H9 (cell line): ENCODE results near the gene NKIRAS1. TPM values are rescaled to one million over a fixed set of nuclear protein-coding genes. Genes with fewer than 3 reads are reported as not detected.

Experiments
- DNase-seq: peaks from one replicate; pipeline ENCODE4 v3.0.0-alpha.2; 2017
- H2AFZ ChIP-seq: one replicate; pipeline ENCODE4 v1.6.1; 2013; ENCODE audit warnings: mild to moderate bottlenecking, low read length, control low read depth, moderate library complexity
- H2AK5ac ChIP-seq: 2 replicates; pipeline ENCODE4 v1.6.1; 2013; ENCODE audit warnings: low read length, control low read depth, mixed read lengths; ENCODE audit not compliant: insufficient read length
- H2BK120ac ChIP-seq: one replicate; pipeline ENCODE4 v1.6.1; 2013; ENCODE audit warnings: low read depth, mild to moderate bottlenecking, low read length, control low read depth, inconsistent platforms; ENCODE audit not compliant: poor library complexity, severe bottlenecking
- H2BK12ac ChIP-seq: 2 replicates; pipeline ENCODE4 v1.6.1; 2013; ENCODE audit warnings: low read length, control low read depth, mixed read lengths, low read depth; ENCODE audit not compliant: insufficient read length
- H2BK15ac ChIP-seq: 2 replicates; pipeline ENCODE4 v1.6.1; 2013; ENCODE audit warnings: low read depth, low read length, control low read depth
- H2BK20ac ChIP-seq: one replicate; pipeline ENCODE4 v1.6.1; 2013; ENCODE audit warnings: low read depth, mild to moderate bottlenecking, low read length, control low read depth, inconsistent platforms; ENCODE audit not compliant: poor library complexity, severe bottlenecking
- H2BK5ac ChIP-seq: 2 replicates; pipeline ENCODE4 v1.6.1; 2013; ENCODE audit warnings: low read length, control low read depth, mixed read lengths; ENCODE audit not compliant: insufficient read length
- H3K14ac ChIP-seq: 2 replicates; pipeline ENCODE4 v1.6.1; 2013; ENCODE audit warnings: low read length, control low read depth; ENCODE audit not compliant: insufficient read depth
- H3K18ac ChIP-seq: 2 replicates; pipeline ENCODE4 v1.6.1; 2013; ENCODE audit warnings: low read depth, mild to moderate bottlenecking, mixed read lengths, low read length, control low read depth; ENCODE audit not compliant: insufficient read length
- H3K23ac ChIP-seq: 2 replicates; pipeline ENCODE4 v1.6.1; 2013; ENCODE audit warnings: low read length, control low read depth, mixed read lengths, low read depth; ENCODE audit not compliant: insufficient read length
- H3K23me2 ChIP-seq: 2 replicates; pipeline ENCODE4 v1.6.1; 2013; ENCODE audit warnings: low read depth, mild to moderate bottlenecking, mixed read lengths, low read length, control low read depth; ENCODE audit not compliant: insufficient read length, poor library complexity, severe bottlenecking
- H3K27ac ChIP-seq: 2 replicates; pipeline ENCODE4 v1.5.1; 2013; ENCODE audit warnings: low read length, control low read depth, mixed read lengths, low read depth; ENCODE audit not compliant: insufficient read length
- H3K27me3 ChIP-seq: 2 replicates; pipeline ENCODE4 v1.6.1; 2013; ENCODE audit warnings: low read length, control low read depth, inconsistent platforms; ENCODE audit not compliant: insufficient read depth
- H3K4ac ChIP-seq: 2 replicates; pipeline ENCODE4 v1.6.1; 2013; ENCODE audit warnings: low read depth, mild to moderate bottlenecking, control low read depth, inconsistent platforms, low read length, moderate library complexity
- H3K4me1 ChIP-seq: 2 replicates; pipeline ENCODE4 v1.6.1; 2013; ENCODE audit warnings: low read length, control low read depth, inconsistent platforms; ENCODE audit not compliant: insufficient read depth
- H3K4me2 ChIP-seq: 2 replicates; pipeline ENCODE4 v1.6.1; 2013; ENCODE audit warnings: low read length, control low read depth, mixed read lengths; ENCODE audit not compliant: insufficient read length, insufficient read depth
- H3K56ac ChIP-seq: 2 replicates; pipeline ENCODE4 v1.6.1; 2013; ENCODE audit warnings: low read depth, mild to moderate bottlenecking, mixed read lengths, low read length, control low read depth; ENCODE audit not compliant: insufficient read length
- H3K79me1 ChIP-seq: 2 replicates; pipeline ENCODE4 v1.6.1; 2013; ENCODE audit warnings: low read depth, mild to moderate bottlenecking, moderate library complexity, low read length, control low read depth, inconsistent platforms; ENCODE audit not compliant: insufficient read depth, poor library complexity, severe bottlenecking
- H3K79me2 ChIP-seq: 2 replicates; pipeline ENCODE4 v1.6.1; 2013; ENCODE audit warnings: low read length, control low read depth, inconsistent platforms; ENCODE audit not compliant: insufficient read depth
- H3K9ac ChIP-seq: 2 replicates; pipeline ENCODE4 v1.6.1; 2013; ENCODE audit warnings: low read length, control low read depth, mixed read lengths; ENCODE audit not compliant: insufficient read length; ENCODE audit errors: extremely low read depth
- H3K9me3 ChIP-seq: one replicate; pipeline ENCODE4 v1.6.1; 2013; ENCODE audit warnings: low read depth, low read length, inconsistent platforms; ENCODE audit not compliant: control insufficient read depth
- H3T11ph ChIP-seq: one replicate; pipeline ENCODE4 v1.6.1; 2013; ENCODE audit warnings: mild to moderate bottlenecking, low read length, control low read depth, inconsistent platforms
- H4K20me1 ChIP-seq: one replicate; pipeline ENCODE4 v1.6.1; 2013; ENCODE audit not compliant: control insufficient read depth, insufficient read length, insufficient read depth
- H4K5ac ChIP-seq: 2 replicates; pipeline ENCODE4 v1.6.1; 2013; ENCODE audit warnings: low read depth, mild to moderate bottlenecking, mixed read lengths, low read length, control low read depth; ENCODE audit not compliant: insufficient read length
- H4K8ac ChIP-seq: replicated peaks from 2 replicates; pipeline ENCODE4 v1.6.1; 2013; ENCODE audit warnings: low read length, control low read depth, mixed read lengths, low read depth; ENCODE audit not compliant: insufficient read length
- H4K91ac ChIP-seq: 2 replicates; pipeline ENCODE4 v1.6.1; 2013; ENCODE audit warnings: low read depth, mild to moderate bottlenecking, moderate library complexity, mixed read lengths, low read length, control low read depth; ENCODE audit not compliant: insufficient read length
- H3K27ac Mint-ChIP-seq, 3 experiments: 2 replicates in 2 of 3; 3 replicates in 1 of 3; pipeline ENCODE4 v1.8.0; 2020 to 2021; ENCODE audit warnings: mixed read lengths in 3 of 3, mild to moderate bottlenecking in 1 of 3, moderate library complexity in 1 of 3
- H3K27me3 Mint-ChIP-seq: 2 replicates; pipeline ENCODE4 v1.8.0; 2021; ENCODE audit warnings: low read depth, mild to moderate bottlenecking, moderate library complexity, mixed read lengths
- H3K36me3 Mint-ChIP-seq, 3 experiments: 2 replicates in 2 of 3; 3 replicates in 1 of 3; pipeline ENCODE4 v1.8.0; 2020 to 2021; ENCODE audit warnings: low read depth in 3 of 3, mixed read lengths in 3 of 3; ENCODE audit not compliant: insufficient read depth in 1 of 3
- H3K4me1 Mint-ChIP-seq, 2 experiments: 2 replicates each; pipeline ENCODE4 v1.8.0; 2020; ENCODE audit warnings: mixed read lengths in 2 of 2
- H3K4me3 Mint-ChIP-seq, 2 experiments: 2 replicates in 1 of 2; 3 replicates in 1 of 2; pipeline ENCODE4 v1.8.0; 2020 to 2021; ENCODE audit warnings: mild to moderate bottlenecking in 2 of 2, mixed read lengths in 2 of 2, moderate library complexity in 1 of 2
- H3K9me3 Mint-ChIP-seq, 2 experiments: 2 replicates in 1 of 2; 3 replicates in 1 of 2; pipeline ENCODE4 v1.8.0; 2020; ENCODE audit warnings: mild to moderate bottlenecking in 2 of 2, mixed read lengths in 2 of 2, moderate library complexity in 1 of 2
- total RNA-seq: library from RNA; stranded (reverse); gene quantifications from 2 replicates; pipeline ENCODE4 v1.2.1, GENCODE V29; 2021
- TF ChIP-seq, protein P1 (sequence below): fragments of 200-600 bp; sonication (generic); conservative IDR thresholded peaks from 3 replicates; pipeline ENCODE4 v1.8.0; 2021; ENCODE audit warnings: antibody characterized with exemption, mild to moderate bottlenecking

Gene NKIRAS1
- total RNA-seq, 1 experiment from 2014 or later, result 6.1 TPM

DNA sequence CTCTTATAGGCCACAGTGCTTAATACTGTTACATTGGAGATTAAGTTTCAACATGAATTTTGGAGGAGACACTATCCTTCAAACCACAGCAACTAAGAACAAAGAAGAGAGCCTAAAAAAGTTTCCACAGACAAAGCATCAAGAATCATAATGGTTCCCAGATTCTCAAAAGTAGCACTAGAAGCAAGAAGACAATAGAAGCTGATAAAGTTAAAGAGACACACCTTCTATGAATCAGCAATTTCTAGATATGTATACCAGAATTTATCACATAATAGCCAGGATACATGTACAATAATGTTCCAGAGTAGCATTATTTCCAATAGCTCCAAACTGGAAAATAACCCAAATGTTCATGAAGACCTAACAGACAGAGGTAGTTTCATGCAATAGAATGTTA lies 12.2 kb downstream of the NKIRAS1 start:
- Histone ChIP-seq H2BK5ac (no peak overlapping the region), H3K23ac (no peak overlapping the region), H3K9ac (no peak overlapping the region), H3K9me3 (no peaks in the 10 kb centered on the region), H2BK120ac (no peak overlapping the region), H4K20me1 (no peaks in the 10 kb centered on the region), H3T11ph (no peak overlapping the region), H3K18ac (no peak overlapping the region), H2BK15ac (no peak overlapping the region), H2BK20ac (no peak overlapping the region), H3K4me1 (no peaks in the 10 kb centered on the region), H3K4me2 (no peak overlapping the region), H4K5ac (no peak overlapping the region), H3K27ac (no peak overlapping the region), H3K56ac (no peak overlapping the region), H4K91ac (no peak overlapping the region), H2BK12ac (no peak overlapping the region), H3K27me3 (no peaks in the 10 kb centered on the region), H3K4ac (no peak overlapping the region), H4K8ac (no peak overlapping the region), H3K14ac (no peak overlapping the region), H3K79me1 (no peaks in the 10 kb centered on the region), H2AK5ac (no peak overlapping the region), H2AFZ (no peak overlapping the region), H3K79me2 (no peaks in the 10 kb centered on the region), H3K23me2 (no peaks in the 10 kb centered on the region)
- no peak overlapping the region for H3K4me3 Mint-ChIP-seq
- TF ChIP-seq, protein P1, sequence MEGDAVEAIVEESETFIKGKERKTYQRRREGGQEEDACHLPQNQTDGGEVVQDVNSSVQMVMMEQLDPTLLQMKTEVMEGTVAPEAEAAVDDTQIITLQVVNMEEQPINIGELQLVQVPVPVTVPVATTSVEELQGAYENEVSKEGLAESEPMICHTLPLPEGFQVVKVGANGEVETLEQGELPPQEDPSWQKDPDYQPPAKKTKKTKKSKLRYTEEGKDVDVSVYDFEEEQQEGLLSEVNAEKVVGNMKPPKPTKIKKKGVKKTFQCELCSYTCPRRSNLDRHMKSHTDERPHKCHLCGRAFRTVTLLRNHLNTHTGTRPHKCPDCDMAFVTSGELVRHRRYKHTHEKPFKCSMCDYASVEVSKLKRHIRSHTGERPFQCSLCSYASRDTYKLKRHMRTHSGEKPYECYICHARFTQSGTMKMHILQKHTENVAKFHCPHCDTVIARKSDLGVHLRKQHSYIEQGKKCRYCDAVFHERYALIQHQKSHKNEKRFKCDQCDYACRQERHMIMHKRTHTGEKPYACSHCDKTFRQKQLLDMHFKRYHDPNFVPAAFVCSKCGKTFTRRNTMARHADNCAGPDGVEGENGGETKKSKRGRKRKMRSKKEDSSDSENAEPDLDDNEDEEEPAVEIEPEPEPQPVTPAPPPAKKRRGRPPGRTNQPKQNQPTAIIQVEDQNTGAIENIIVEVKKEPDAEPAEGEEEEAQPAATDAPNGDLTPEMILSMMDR, result no peak
- DNase-seq, result no peak
- no peaks in the 10 kb centered on the region for H3K27me3 Mint-ChIP-seq
- no peaks in the 10 kb centered on the region for H3K4me1 Mint-ChIP-seq
- peaks cover 34 to 59% (median 58%) of the 10 kb centered on the region in 3 experiments for H3K36me3 Mint-ChIP-seq
- H3K9me3 Mint-ChIP-seq, result peaks cover under 1 to 4% of the 10 kb centered on the region in 2 experiments; a peak in 1 of 5 replicates
- no peak overlapping the region for H3K27ac Mint-ChIP-seq
